H9 (cell line): ENCODE measurements around the gene FTH1. TPM values are rescaled to one million over a fixed set of nuclear protein-coding genes. Genes with fewer than 3 reads are reported as not detected.

Experiments
- DNase-seq: peaks from one replicate; pipeline ENCODE4 v3.0.0-alpha.2; 2017
- H2AFZ ChIP-seq: one replicate; pipeline ENCODE4 v1.6.1; 2013; ENCODE audit warnings: mild to moderate bottlenecking, low read length, control low read depth, moderate library complexity
- H2AK5ac ChIP-seq: 2 replicates; pipeline ENCODE4 v1.6.1; 2013; ENCODE audit warnings: low read length, control low read depth, mixed read lengths; ENCODE audit not compliant: insufficient read length
- H2BK120ac ChIP-seq: one replicate; pipeline ENCODE4 v1.6.1; 2013; ENCODE audit warnings: low read depth, mild to moderate bottlenecking, low read length, control low read depth, inconsistent platforms; ENCODE audit not compliant: poor library complexity, severe bottlenecking
- H2BK12ac ChIP-seq: 2 replicates; pipeline ENCODE4 v1.6.1; 2013; ENCODE audit warnings: low read length, control low read depth, mixed read lengths, low read depth; ENCODE audit not compliant: insufficient read length
- H2BK15ac ChIP-seq: 2 replicates; pipeline ENCODE4 v1.6.1; 2013; ENCODE audit warnings: low read depth, low read length, control low read depth
- H2BK20ac ChIP-seq: one replicate; pipeline ENCODE4 v1.6.1; 2013; ENCODE audit warnings: low read depth, mild to moderate bottlenecking, low read length, control low read depth, inconsistent platforms; ENCODE audit not compliant: poor library complexity, severe bottlenecking
- H2BK5ac ChIP-seq: 2 replicates; pipeline ENCODE4 v1.6.1; 2013; ENCODE audit warnings: low read length, control low read depth, mixed read lengths; ENCODE audit not compliant: insufficient read length
- H3K14ac ChIP-seq: 2 replicates; pipeline ENCODE4 v1.6.1; 2013; ENCODE audit warnings: low read length, control low read depth; ENCODE audit not compliant: insufficient read depth
- H3K18ac ChIP-seq: 2 replicates; pipeline ENCODE4 v1.6.1; 2013; ENCODE audit warnings: low read depth, mild to moderate bottlenecking, mixed read lengths, low read length, control low read depth; ENCODE audit not compliant: insufficient read length
- H3K23ac ChIP-seq: 2 replicates; pipeline ENCODE4 v1.6.1; 2013; ENCODE audit warnings: low read length, control low read depth, mixed read lengths, low read depth; ENCODE audit not compliant: insufficient read length
- H3K23me2 ChIP-seq: 2 replicates; pipeline ENCODE4 v1.6.1; 2013; ENCODE audit warnings: low read depth, mild to moderate bottlenecking, mixed read lengths, low read length, control low read depth; ENCODE audit not compliant: insufficient read length, poor library complexity, severe bottlenecking
- H3K27ac ChIP-seq: 2 replicates; pipeline ENCODE4 v1.5.1; 2013; ENCODE audit warnings: low read length, control low read depth, mixed read lengths, low read depth; ENCODE audit not compliant: insufficient read length
- H3K27me3 ChIP-seq: 2 replicates; pipeline ENCODE4 v1.6.1; 2013; ENCODE audit warnings: low read length, control low read depth, inconsistent platforms; ENCODE audit not compliant: insufficient read depth
- H3K4ac ChIP-seq: 2 replicates; pipeline ENCODE4 v1.6.1; 2013; ENCODE audit warnings: low read depth, mild to moderate bottlenecking, control low read depth, inconsistent platforms, low read length, moderate library complexity
- H3K4me1 ChIP-seq: 2 replicates; pipeline ENCODE4 v1.6.1; 2013; ENCODE audit warnings: low read length, control low read depth, inconsistent platforms; ENCODE audit not compliant: insufficient read depth
- H3K4me2 ChIP-seq: 2 replicates; pipeline ENCODE4 v1.6.1; 2013; ENCODE audit warnings: low read length, control low read depth, mixed read lengths; ENCODE audit not compliant: insufficient read length, insufficient read depth
- H3K56ac ChIP-seq: 2 replicates; pipeline ENCODE4 v1.6.1; 2013; ENCODE audit warnings: low read depth, mild to moderate bottlenecking, mixed read lengths, low read length, control low read depth; ENCODE audit not compliant: insufficient read length
- H3K79me1 ChIP-seq: 2 replicates; pipeline ENCODE4 v1.6.1; 2013; ENCODE audit warnings: low read depth, mild to moderate bottlenecking, moderate library complexity, low read length, control low read depth, inconsistent platforms; ENCODE audit not compliant: insufficient read depth, poor library complexity, severe bottlenecking
- H3K79me2 ChIP-seq: 2 replicates; pipeline ENCODE4 v1.6.1; 2013; ENCODE audit warnings: low read length, control low read depth, inconsistent platforms; ENCODE audit not compliant: insufficient read depth
- H3K9ac ChIP-seq: 2 replicates; pipeline ENCODE4 v1.6.1; 2013; ENCODE audit warnings: low read length, control low read depth, mixed read lengths; ENCODE audit not compliant: insufficient read length; ENCODE audit errors: extremely low read depth
- H3K9me3 ChIP-seq: one replicate; pipeline ENCODE4 v1.6.1; 2013; ENCODE audit warnings: low read depth, low read length, inconsistent platforms; ENCODE audit not compliant: control insufficient read depth
- H3T11ph ChIP-seq: one replicate; pipeline ENCODE4 v1.6.1; 2013; ENCODE audit warnings: mild to moderate bottlenecking, low read length, control low read depth, inconsistent platforms
- H4K20me1 ChIP-seq: one replicate; pipeline ENCODE4 v1.6.1; 2013; ENCODE audit not compliant: control insufficient read depth, insufficient read length, insufficient read depth
- H4K5ac ChIP-seq: 2 replicates; pipeline ENCODE4 v1.6.1; 2013; ENCODE audit warnings: low read depth, mild to moderate bottlenecking, mixed read lengths, low read length, control low read depth; ENCODE audit not compliant: insufficient read length
- H4K8ac ChIP-seq: replicated peaks from 2 replicates; pipeline ENCODE4 v1.6.1; 2013; ENCODE audit warnings: low read length, control low read depth, mixed read lengths, low read depth; ENCODE audit not compliant: insufficient read length
- H4K91ac ChIP-seq: 2 replicates; pipeline ENCODE4 v1.6.1; 2013; ENCODE audit warnings: low read depth, mild to moderate bottlenecking, moderate library complexity, mixed read lengths, low read length, control low read depth; ENCODE audit not compliant: insufficient read length
- H3K27ac Mint-ChIP-seq, 3 experiments: 2 replicates in 2 of 3; 3 replicates in 1 of 3; pipeline ENCODE4 v1.8.0; 2020 to 2021; ENCODE audit warnings: mixed read lengths in 3 of 3, mild to moderate bottlenecking in 1 of 3, moderate library complexity in 1 of 3
- H3K27me3 Mint-ChIP-seq: 2 replicates; pipeline ENCODE4 v1.8.0; 2021; ENCODE audit warnings: low read depth, mild to moderate bottlenecking, moderate library complexity, mixed read lengths
- H3K36me3 Mint-ChIP-seq, 3 experiments: 2 replicates in 2 of 3; 3 replicates in 1 of 3; pipeline ENCODE4 v1.8.0; 2020 to 2021; ENCODE audit warnings: low read depth in 3 of 3, mixed read lengths in 3 of 3; ENCODE audit not compliant: insufficient read depth in 1 of 3
- H3K4me1 Mint-ChIP-seq, 2 experiments: 2 replicates each; pipeline ENCODE4 v1.8.0; 2020; ENCODE audit warnings: mixed read lengths in 2 of 2
- H3K4me3 Mint-ChIP-seq, 2 experiments: 2 replicates in 1 of 2; 3 replicates in 1 of 2; pipeline ENCODE4 v1.8.0; 2020 to 2021; ENCODE audit warnings: mild to moderate bottlenecking in 2 of 2, mixed read lengths in 2 of 2, moderate library complexity in 1 of 2
- H3K9me3 Mint-ChIP-seq, 2 experiments: 2 replicates in 1 of 2; 3 replicates in 1 of 2; pipeline ENCODE4 v1.8.0; 2020; ENCODE audit warnings: mild to moderate bottlenecking in 2 of 2, mixed read lengths in 2 of 2, moderate library complexity in 1 of 2
- CTCF ChIP-seq: fragments of 200-600 bp; sonication (generic); conservative IDR thresholded peaks from 3 replicates; pipeline ENCODE4 v1.8.0; 2021; ENCODE audit warnings: antibody characterized with exemption, mild to moderate bottlenecking
- WGBS: extraction: QIAGEN DNeasy Blood & Tissue Kit; methylation state at CpG from one replicate; pipeline ENCODE4 v1.1.7; 2013; ENCODE audit warnings: missing lambda C conversion rate, low lambda C conversion rate, mixed read lengths; ENCODE audit not compliant: insufficient read length; ENCODE audit errors: extremely low coverage; 5-methylcytosine and 5-hydroxymethylcytosine counted together
- total RNA-seq: library from RNA; stranded (reverse); gene quantifications from 2 replicates; pipeline ENCODE4 v1.2.1, GENCODE V29; 2021

Gene FTH1
- total RNA-seq, 1 experiment from 2014 or later = 1,505 TPM

- H3K4me2 ChIP-seq = no peak overlapping the region
- no peak overlapping the region for H3K9ac ChIP-seq
- no peak overlapping the region for H4K91ac ChIP-seq
- no peak overlapping the region for H3K4ac ChIP-seq
- no peaks in the 10 kb centered on the region for H3K79me1 ChIP-seq
- no CpG with 5 or more reads among the region's 4 CpGs for WGBS
- no peak for DNase-seq
- no peaks in the 10 kb centered on the region for H3K36me3 Mint-ChIP-seq
- H2BK20ac ChIP-seq = no peak overlapping the region
- H3K4me1 ChIP-seq = no peaks in the 10 kb centered on the region; the same call in 1 of the 2 replicates
- H4K5ac ChIP-seq = no peak overlapping the region
- H2BK5ac ChIP-seq = no peak overlapping the region
- no peak overlapping the region for H3K27ac Mint-ChIP-seq
- H3K18ac ChIP-seq = no peak overlapping the region
- H2AFZ ChIP-seq = no peak overlapping the region
- H3K23ac ChIP-seq = no peak overlapping the region
- H4K20me1 ChIP-seq = no peaks in the 10 kb centered on the region
- no peaks in the 10 kb centered on the region for H3K79me2 ChIP-seq
- H3K9me3 ChIP-seq = no peaks in the 10 kb centered on the region
- H2BK15ac ChIP-seq = no peak overlapping the region
- H3K27ac ChIP-seq = no peak overlapping the region
- H2AK5ac ChIP-seq = no peak overlapping the region
- H3T11ph ChIP-seq = no peak overlapping the region
- no peak overlapping the region for H3K56ac ChIP-seq
- H2BK12ac ChIP-seq = no peak overlapping the region
- H3K4me1 Mint-ChIP-seq = peaks cover 5 to 12% of the 10 kb centered on the region in 2 experiments; a peak in 2 of 4 replicates
- H3K4me3 Mint-ChIP-seq = no peak overlapping the region
- no peak for TF ChIP-seq CTCF
- peaks cover 14% of the 10 kb centered on the region for H3K27me3 Mint-ChIP-seq
- H2BK120ac ChIP-seq = no peak overlapping the region
- no peaks in the 10 kb centered on the region for H3K27me3 ChIP-seq
- peaks cover 2 to 3% of the 10 kb centered on the region in 2 experiments; a peak in 2 of 5 replicates for H3K9me3 Mint-ChIP-seq
- H3K23me2 ChIP-seq = no peaks in the 10 kb centered on the region
- no peak overlapping the region for H3K14ac ChIP-seq
- H4K8ac ChIP-seq = no peak overlapping the region
These were observed 43.6 kb upstream of the FTH1 start for GRCh38 chr11:62010935-62011528.
